Lower leg skin (tissue), 4 donors: ENCODE data around the gene INTS11. TPM values are rescaled to one million over a fixed set of nuclear protein-coding genes. Genes with fewer than 3 reads are reported as not detected.

Experiments
- DNase-seq, 2 donors: peaks; one replicate each; pipeline ENCODE4 v3.0.0-alpha.2; 2019; ENCODE audit warnings: low spot score in 2 of 2
- H3K4me3 ChIP-seq: fragments of 200-600 bp; sonication (generic); 2 replicates; pipeline ENCODE4 v1.5.1; 2017; ENCODE audit warnings: mild to moderate bottlenecking, low read depth; ENCODE audit not compliant: poor library complexity, severe bottlenecking
- CTCF ChIP-seq, 3 donors: fragments of 450-650 bp; IDR thresholded peaks; one replicate each; pipeline ENCODE4 v1.5.1; 2016; ENCODE audit warnings: antibody characterized with exemption in 3 of 3, mild to moderate bottlenecking in 3 of 3, moderate library complexity in 2 of 3
- POLR2A ChIP-seq, 2 donors: fragments of 450-650 bp; IDR thresholded peaks; one replicate each; pipeline ENCODE4 v1.6.1; 2016 to 2017; ENCODE audit warnings: antibody characterized with exemption in 2 of 2, mild to moderate bottlenecking in 1 of 2, moderate library complexity in 1 of 2
- WGBS, 2 donors: methylation state at CpG; one replicate each; pipeline ENCODE4 v1.1.5; 2018; 5-methylcytosine and 5-hydroxymethylcytosine counted together
- intact Hi-C: fragments of 100-400 bp; cut with DNase I; formaldehyde crosslinking; loops from one replicate; pipeline ENCODE4 v1.15.0; 2023; ENCODE audit warnings: low total_unique reads
- microRNA-seq, 2 donors: library from miRNA; unstranded; fragments of <30 nt; microRNA quantifications; one replicate each; pipeline ENCODE4, GENCODE V29; 2016; ENCODE audit warnings: borderline replicate concordance in 2 of 2, borderline number of aligned reads in 1 of 2
- total RNA-seq, 4 donors: library from RNA; depleted of rRNA; stranded (reverse); fragments of >200 nt; gene quantifications; one replicate each; pipeline ENCODE4 v1.1.0, GENCODE V29; 2016

Gene INTS11
- total RNA-seq, 4 donors from 2014 or later = 101 to 185 (median 105) TPM

- TF ChIP-seq POLR2A (IDR thresholded peaks at IDR 0.05) (no peak), CTCF (IDR thresholded peaks at IDR 0.05) (no peak)
- 95 to 96% methylated on average over 38 to 39 of the region's 39 CpGs for WGBS, 2 donors
- intact Hi-C loops = no loop called here
- no peak overlapping the region for H3K4me3 ChIP-seq
- no peak for DNase-seq
These were observed 56.8 kb downstream of the INTS11 start for GRCh38 chr1:1267488-1268283.

- no peak overlapping the region for H3K4me3 ChIP-seq
- no peak for DNase-seq
- intact Hi-C loops = no loop called here
- WGBS, 2 donors = 73 to 79% methylated on average over 10 of the region's 10 CpGs
- TF ChIP-seq POLR2A (IDR thresholded peaks at IDR 0.05) = no peak
- no peak for TF ChIP-seq CTCF (IDR thresholded peaks at IDR 0.05)
These were observed 59.6 kb downstream of the INTS11 start for GRCh38 chr1:1264868-1265272.

- 87 to 88% methylated on average over 9 of the region's 9 CpGs for WGBS, 2 donors
- intact Hi-C loops = no loop called here
- H3K4me3 ChIP-seq = no peak overlapping the region
- no peak for DNase-seq
- no peak for TF ChIP-seq CTCF (IDR thresholded peaks at IDR 0.05)
- no peak for TF ChIP-seq POLR2A (IDR thresholded peaks at IDR 0.05)
These were observed 60.4 kb downstream of the INTS11 start for GRCh38 chr1:1264026-1264425.

GRCh38 chr1:1262758-1263157 lies 61.7 kb downstream of the INTS11 start:
- DNase-seq = no peak
- H3K4me3 ChIP-seq = no peak overlapping the region
- TF ChIP-seq CTCF (IDR thresholded peaks at IDR 0.05) = no peak
- TF ChIP-seq POLR2A (IDR thresholded peaks at IDR 0.05) = no peak
- intact Hi-C loops = no loop called here
- WGBS, 2 donors = 84 to 87% methylated on average over 8 of the region's 8 CpGs

- DNase-seq = no peak
- intact Hi-C loops = no loop called here
- no peak for TF ChIP-seq CTCF (IDR thresholded peaks at IDR 0.05)
- WGBS, 2 donors = 87 to 94% methylated on average over 15 to 17 of the region's 17 CpGs
- H3K4me3 ChIP-seq = no peak overlapping the region
These were observed 62.4 kb downstream of the INTS11 start for GRCh38 chr1:1262071-1262470.

Small RNA genes lying within 50 kb of the gene (microRNA-seq; reads per million reads assigned to microRNA genes)
- 1.7 to 2.7 reads per million in 2 donors for gene MIR6726
- gene MIR6727 = 0 reads per million in 2 donors
- 0 to 1.1 reads per million in 2 donors for gene MIR6808

Other genes with a start within 250 kb of the INTS11 start
- gene C1orf159, start 208.6 kb downstream of the INTS11 start, total RNA-seq = 10 to 100 TPM; 16.1 to 36.0 (median 21.5) TPM
- not detected for gene TTLL10, start 150.8 kb downstream of the INTS11 start, total RNA-seq
- gene TNFRSF18, start 118.1 kb downstream of the INTS11 start, total RNA-seq = 10 to 100 TPM; 19.8 to 36.8 (median 25.8) TPM
- 1 to 10 TPM in 1 of 4 donors, under 1 TPM in 1, not detected in 2; 0.69 to 1.4 TPM for gene TNFRSF4, start 110.5 kb downstream of the INTS11 start, total RNA-seq
- gene SDF4, start 92.7 kb downstream of the INTS11 start, total RNA-seq = 100 to 1,000 TPM in 2 of 4 donors, 10 to 100 TPM in 2; 81.7 to 121 (median 104) TPM
- gene B3GALT6, start 92.4 kb downstream of the INTS11 start, total RNA-seq = 10 to 100 TPM; 12.8 to 26.1 (median 18.9) TPM
- 1 to 10 TPM in 2 of 4 donors, under 1 TPM in 1, not detected in 1; 0.46 to 9.8 (median 5.9) TPM for gene C1QTNF12, start 77.9 kb downstream of the INTS11 start, total RNA-seq
- gene UBE2J2, start 50.8 kb downstream of the INTS11 start, total RNA-seq = 10 to 100 TPM; 49.0 to 72.8 (median 54.0) TPM
- 1 to 10 TPM in 2 of 4 donors, under 1 TPM in 2; 0.84 to 5.3 (median 1.4) TPM for gene SCNN1D, start 44.2 kb downstream of the INTS11 start, total RNA-seq
- 100 to 1,000 TPM in 3 of 4 donors, 10 to 100 TPM in 1; 98.8 to 189 (median 115) TPM for gene ACAP3, start 16.7 kb downstream of the INTS11 start, total RNA-seq
- gene PUSL1, start 16.1 kb downstream of the INTS11 start, total RNA-seq = 10 to 100 TPM; 42.3 to 62.1 (median 53.7) TPM
- 10 to 100 TPM; 51.0 to 62.9 (median 57.4) TPM for gene CPTP, start 142 bp upstream of the INTS11 start, total RNA-seq
- gene TAS1R3, start 6.6 kb upstream of the INTS11 start, total RNA-seq = 1 to 10 TPM in 2 of 4 donors, under 1 TPM in 2; 0.38 to 1.4 (median 0.79) TPM
- gene DVL1, start 24.8 kb upstream of the INTS11 start, total RNA-seq = 100 to 1,000 TPM in 3 of 4 donors, 10 to 100 TPM in 1; 92.0 to 163 (median 113) TPM
- 10 to 100 TPM; 34.1 to 76.1 (median 35.9) TPM for gene MXRA8, start 33.9 kb upstream of the INTS11 start, total RNA-seq
- 100 to 1,000 TPM in 3 of 4 donors, 10 to 100 TPM in 1; 97.3 to 140 (median 114) TPM for gene AURKAIP1, start 50.5 kb upstream of the INTS11 start, total RNA-seq
- gene CCNL2, start 74.7 kb upstream of the INTS11 start, total RNA-seq = 100 to 1,000 TPM; 122 to 249 (median 142) TPM
- 100 to 1,000 TPM in 3 of 4 donors, 10 to 100 TPM in 1; 83.4 to 122 (median 106) TPM for gene MRPL20, start 82.6 kb upstream of the INTS11 start, total RNA-seq
- 10 to 100 TPM in 1 of 4 donors, 1 to 10 TPM in 3; 3.1 to 10.9 (median 6.2) TPM for gene ANKRD65, start 96.6 kb upstream of the INTS11 start, total RNA-seq
- 10 to 100 TPM; 26.5 to 36.4 (median 30.1) TPM for gene VWA1, start 111.0 kb upstream of the INTS11 start, total RNA-seq
- gene ATAD3C, start 125.0 kb upstream of the INTS11 start, total RNA-seq = 1 to 10 TPM in 1 of 4 donors, under 1 TPM in 3; 0.17 to 2.1 (median 0.63) TPM
- 10 to 100 TPM; 13.0 to 40.3 (median 17.1) TPM for gene ATAD3B, start 147.1 kb upstream of the INTS11 start, total RNA-seq
- gene ATAD3A, start 187.5 kb upstream of the INTS11 start, total RNA-seq = 10 to 100 TPM; 23.2 to 33.3 (median 26.9) TPM
- gene TMEM240, start 216.0 kb upstream of the INTS11 start, total RNA-seq = 1 to 10 TPM in 2 of 4 donors, under 1 TPM in 1, not detected in 1; 0.57 to 2.6 (median 2.0) TPM